Neural cell (in vitro differentiated cells): ENCODE results near the gene CPA2.

Experiments used
- EP300 ChIP-seq: fragments of 450-650 bp; conservative IDR thresholded peaks from 2 replicates; pipeline ENCODE4 v1.6.1; 2014; ENCODE audit warnings: antibody characterized with exemption, mild to moderate bottlenecking, moderate library complexity; ENCODE audit not compliant: poor library complexity, severe bottlenecking
- EZH2 ChIP-seq: fragments of 200-600, 300-800 bp; shearing (Covaris generic), sonication (generic); IDR thresholded peaks from 2 replicates; pipeline ENCODE4 v1.6.1; 2014; ENCODE audit warnings: antibody characterized with exemption, low read length, borderline replicate concordance, mild to moderate bottlenecking; ENCODE audit not compliant: insufficient read depth, poor library complexity, severe bottlenecking
- MXI1 ChIP-seq: fragments of 450-650 bp; conservative IDR thresholded peaks from 2 replicates; pipeline ENCODE4 v1.6.1; 2014; ENCODE audit warnings: antibody characterized with exemption, mild to moderate bottlenecking; ENCODE audit not compliant: poor library complexity, severe bottlenecking
- POLR2AphosphoS5 ChIP-seq: IDR thresholded peaks from 2 replicates; pipeline ENCODE4 v1.6.1; 2012
- RAD21 ChIP-seq: fragments of 450-650 bp; conservative IDR thresholded peaks from 2 replicates; pipeline ENCODE4 v1.6.1; 2014; ENCODE audit warnings: antibody characterized with exemption, mild to moderate bottlenecking, moderate library complexity
- SMC3 ChIP-seq: fragments of 450-650 bp; conservative IDR thresholded peaks from 2 replicates; pipeline ENCODE4 v1.6.1; 2014; ENCODE audit warnings: antibody characterized with exemption, mild to moderate bottlenecking, moderate library complexity; ENCODE audit not compliant: poor library complexity
- TAF1 ChIP-seq: IDR thresholded peaks from 2 replicates; pipeline ENCODE4 v1.6.1; 2012; ENCODE audit warnings: low read depth
- TF ChIP-seq, protein P1 (sequence below): fragments of 450-650 bp; IDR thresholded peaks from 2 replicates; pipeline ENCODE4 v1.5.1; 2014; ENCODE audit warnings: antibody characterized with exemption, mild to moderate bottlenecking, moderate library complexity; ENCODE audit not compliant: poor library complexity, severe bottlenecking
- TF ChIP-seq, protein P2 (sequence below): IDR thresholded peaks from 2 replicates; pipeline ENCODE4 v1.6.1; 2012; ENCODE audit warnings: borderline replicate concordance

DNA sequence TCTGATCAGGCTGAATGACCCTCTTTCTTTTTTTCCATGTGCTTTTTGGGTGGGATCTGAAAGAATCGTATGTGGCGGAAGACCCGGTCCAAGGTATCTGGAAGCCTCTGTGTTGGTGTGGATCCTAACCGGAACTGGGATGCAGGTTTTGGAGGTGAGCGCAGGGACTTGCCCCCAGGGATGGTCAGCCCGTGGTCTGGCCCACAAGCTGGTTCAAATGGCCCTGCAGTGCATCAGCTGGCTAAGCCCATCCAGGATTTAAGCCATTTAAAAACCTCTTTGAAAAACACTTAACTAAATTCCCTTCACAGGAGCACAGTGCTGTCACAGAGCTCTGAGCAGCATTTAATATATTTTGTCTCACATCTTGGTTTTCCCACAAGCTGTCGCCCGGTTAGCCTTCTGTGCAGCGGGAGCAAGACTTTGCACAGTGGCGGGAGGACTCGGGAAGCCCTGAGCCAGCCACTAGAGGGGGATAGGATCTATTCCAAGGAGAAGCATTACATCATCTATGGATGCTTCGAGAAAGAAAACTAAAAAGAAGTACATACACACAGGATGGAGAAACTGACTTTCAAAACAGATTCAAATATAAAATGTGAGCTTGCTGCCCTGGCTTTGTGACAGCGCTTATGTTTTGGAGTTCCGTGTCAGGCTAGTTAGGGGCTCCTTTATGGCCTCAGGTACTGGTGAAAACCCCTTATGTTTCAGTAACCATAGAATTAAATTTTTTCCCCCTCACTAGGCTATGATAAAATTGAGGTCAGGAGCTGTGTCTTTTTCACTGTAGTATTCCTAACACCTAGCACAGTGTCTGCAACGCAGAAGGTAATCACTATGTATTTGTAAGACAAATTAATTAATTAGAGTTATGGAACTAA, 11.3 kb downstream of the CPA2 start:
- TF ChIP-seq RAD21 (peak; percentile 87), EP300 (peak; percentile 50), TAF1 (no peak), EZH2 (no peak), POLR2AphosphoS5 (peak; percentile 37), SMC3 (peak; percentile 84), MXI1 (no peak)
- TF ChIP-seq, protein P1, sequence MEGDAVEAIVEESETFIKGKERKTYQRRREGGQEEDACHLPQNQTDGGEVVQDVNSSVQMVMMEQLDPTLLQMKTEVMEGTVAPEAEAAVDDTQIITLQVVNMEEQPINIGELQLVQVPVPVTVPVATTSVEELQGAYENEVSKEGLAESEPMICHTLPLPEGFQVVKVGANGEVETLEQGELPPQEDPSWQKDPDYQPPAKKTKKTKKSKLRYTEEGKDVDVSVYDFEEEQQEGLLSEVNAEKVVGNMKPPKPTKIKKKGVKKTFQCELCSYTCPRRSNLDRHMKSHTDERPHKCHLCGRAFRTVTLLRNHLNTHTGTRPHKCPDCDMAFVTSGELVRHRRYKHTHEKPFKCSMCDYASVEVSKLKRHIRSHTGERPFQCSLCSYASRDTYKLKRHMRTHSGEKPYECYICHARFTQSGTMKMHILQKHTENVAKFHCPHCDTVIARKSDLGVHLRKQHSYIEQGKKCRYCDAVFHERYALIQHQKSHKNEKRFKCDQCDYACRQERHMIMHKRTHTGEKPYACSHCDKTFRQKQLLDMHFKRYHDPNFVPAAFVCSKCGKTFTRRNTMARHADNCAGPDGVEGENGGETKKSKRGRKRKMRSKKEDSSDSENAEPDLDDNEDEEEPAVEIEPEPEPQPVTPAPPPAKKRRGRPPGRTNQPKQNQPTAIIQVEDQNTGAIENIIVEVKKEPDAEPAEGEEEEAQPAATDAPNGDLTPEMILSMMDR = peak; percentile 83
- TF ChIP-seq, protein P2, sequence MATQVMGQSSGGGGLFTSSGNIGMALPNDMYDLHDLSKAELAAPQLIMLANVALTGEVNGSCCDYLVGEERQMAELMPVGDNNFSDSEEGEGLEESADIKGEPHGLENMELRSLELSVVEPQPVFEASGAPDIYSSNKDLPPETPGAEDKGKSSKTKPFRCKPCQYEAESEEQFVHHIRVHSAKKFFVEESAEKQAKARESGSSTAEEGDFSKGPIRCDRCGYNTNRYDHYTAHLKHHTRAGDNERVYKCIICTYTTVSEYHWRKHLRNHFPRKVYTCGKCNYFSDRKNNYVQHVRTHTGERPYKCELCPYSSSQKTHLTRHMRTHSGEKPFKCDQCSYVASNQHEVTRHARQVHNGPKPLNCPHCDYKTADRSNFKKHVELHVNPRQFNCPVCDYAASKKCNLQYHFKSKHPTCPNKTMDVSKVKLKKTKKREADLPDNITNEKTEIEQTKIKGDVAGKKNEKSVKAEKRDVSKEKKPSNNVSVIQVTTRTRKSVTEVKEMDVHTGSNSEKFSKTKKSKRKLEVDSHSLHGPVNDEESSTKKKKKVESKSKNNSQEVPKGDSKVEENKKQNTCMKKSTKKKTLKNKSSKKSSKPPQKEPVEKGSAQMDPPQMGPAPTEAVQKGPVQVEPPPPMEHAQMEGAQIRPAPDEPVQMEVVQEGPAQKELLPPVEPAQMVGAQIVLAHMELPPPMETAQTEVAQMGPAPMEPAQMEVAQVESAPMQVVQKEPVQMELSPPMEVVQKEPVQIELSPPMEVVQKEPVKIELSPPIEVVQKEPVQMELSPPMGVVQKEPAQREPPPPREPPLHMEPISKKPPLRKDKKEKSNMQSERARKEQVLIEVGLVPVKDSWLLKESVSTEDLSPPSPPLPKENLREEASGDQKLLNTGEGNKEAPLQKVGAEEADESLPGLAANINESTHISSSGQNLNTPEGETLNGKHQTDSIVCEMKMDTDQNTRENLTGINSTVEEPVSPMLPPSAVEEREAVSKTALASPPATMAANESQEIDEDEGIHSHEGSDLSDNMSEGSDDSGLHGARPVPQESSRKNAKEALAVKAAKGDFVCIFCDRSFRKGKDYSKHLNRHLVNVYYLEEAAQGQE = peak; percentile 75
